Common myeloid progenitor, CD34-positive (primary cell): ENCODE results near the gene USP17L22. TPM values are rescaled to one million over a fixed set of nuclear protein-coding genes. Genes with fewer than 3 reads are reported as not detected.
"Not testable (repeated sequence)": the region's sequence is repeated elsewhere in the genome, so short reads cannot be mapped to it uniquely, and the experiment has no call there.

Source experiments
- CTCF ChIA-PET: fragments of 350-600 bp; sonication (Branson Sonifier 250); formaldehyde crosslinking; loops from one replicate; lab custom pipeline; 2021; ENCODE audit warnings: antibody characterized with exemption; lab: Charles Lee
- POLR2A ChIA-PET: fragments of 350-600 bp; sonication (Branson Sonifier 250); formaldehyde crosslinking; loops from one replicate; lab custom pipeline; 2021; ENCODE audit warnings: antibody characterized with exemption; lab: Charles Lee
- DNase-seq, 3 donors: peaks; one replicate each; pipeline versions ENCODE4 v3.0.0 to v3.0.0-alpha.2; 2013
- H3K27ac ChIP-seq, 2 experiments: 1 replicate in 1 of 2; 2 replicates in 1 of 2; pipeline ENCODE4 v1.7.0; 2013; ENCODE audit warnings: inconsistent platforms in 2 of 2, low read length in 2 of 2, mild to moderate bottlenecking in 2 of 2, low read depth in 1 of 2, moderate library complexity in 1 of 2; ENCODE audit not compliant: severe bottlenecking in 2 of 2, insufficient read depth in 1 of 2, poor library complexity in 1 of 2
- H3K27me3 ChIP-seq, 5 experiments: replicated peaks in 2 of 5; 1 replicate in 3 of 5; 2 replicates in 2 of 5; pipeline versions ENCODE4 v1.6.1 to v1.7.0; 2013; ENCODE audit warnings: low read length in 4 of 5, mild to moderate bottlenecking in 2 of 5, moderate library complexity in 2 of 5, inconsistent platforms in 1 of 5; ENCODE audit not compliant: insufficient read depth in 5 of 5, control insufficient read depth in 4 of 5
- H3K36me3 ChIP-seq, 4 experiments: 1 replicate in 2 of 4; 2 replicates in 2 of 4; pipeline versions ENCODE4 v1.6.1 to v1.7.0; 2013; ENCODE audit warnings: low read length in 3 of 4, control low read depth in 1 of 4, mild to moderate bottlenecking in 1 of 4; ENCODE audit not compliant: control insufficient read depth in 4 of 4, insufficient read depth in 4 of 4
- H3K4me1 ChIP-seq, 4 experiments: 1 replicate in 3 of 4; 2 replicates in 1 of 4; pipeline versions ENCODE4 v1.6.1 to v1.7.1; 2013; ENCODE audit warnings: low read length in 3 of 4, mild to moderate bottlenecking in 3 of 4, control low read depth in 1 of 4, inconsistent platforms in 1 of 4, moderate library complexity in 1 of 4; ENCODE audit not compliant: control insufficient read depth in 4 of 4, insufficient read depth in 4 of 4; ENCODE audit errors: control extremely low read depth in 1 of 4
- H3K4me3 ChIP-seq, 7 experiments: 1 replicate in 4 of 7; 2 replicates in 3 of 7; pipeline versions ENCODE4 v1.5.1 to v1.7.0; 2013; ENCODE audit warnings: mild to moderate bottlenecking in 7 of 7, low read length in 6 of 7, moderate library complexity in 6 of 7, inconsistent platforms in 2 of 7, low read depth in 2 of 7, control low read depth in 1 of 7; ENCODE audit not compliant: insufficient read depth in 4 of 7, control insufficient read depth in 1 of 7; ENCODE audit errors: extremely low read depth in 1 of 7
- H3K9me3 ChIP-seq, 5 experiments: 1 replicate in 4 of 5; 2 replicates in 1 of 5; pipeline versions ENCODE4 v1.6.1 to v1.7.1; 2013; ENCODE audit warnings: low read length in 4 of 5, mild to moderate bottlenecking in 2 of 5, inconsistent platforms in 1 of 5, low read depth in 1 of 5, moderate library complexity in 1 of 5; ENCODE audit not compliant: control insufficient read depth in 4 of 5, insufficient read depth in 2 of 5; ENCODE audit errors: control extremely low read depth in 1 of 5
- WGBS: methylation state at CpG from one replicate; pipeline ENCODE4 v1.1.5; 2013; ENCODE audit not compliant: insufficient coverage; 5-methylcytosine and 5-hydroxymethylcytosine counted together
- polyA plus RNA-seq: library from polyadenylated mRNA; unstranded; fragments of 120-200 nt; gene quantifications from one replicate; pipeline ENCODE4 v1.2.1, GENCODE V29; 2013

Gene USP17L22, protein sequence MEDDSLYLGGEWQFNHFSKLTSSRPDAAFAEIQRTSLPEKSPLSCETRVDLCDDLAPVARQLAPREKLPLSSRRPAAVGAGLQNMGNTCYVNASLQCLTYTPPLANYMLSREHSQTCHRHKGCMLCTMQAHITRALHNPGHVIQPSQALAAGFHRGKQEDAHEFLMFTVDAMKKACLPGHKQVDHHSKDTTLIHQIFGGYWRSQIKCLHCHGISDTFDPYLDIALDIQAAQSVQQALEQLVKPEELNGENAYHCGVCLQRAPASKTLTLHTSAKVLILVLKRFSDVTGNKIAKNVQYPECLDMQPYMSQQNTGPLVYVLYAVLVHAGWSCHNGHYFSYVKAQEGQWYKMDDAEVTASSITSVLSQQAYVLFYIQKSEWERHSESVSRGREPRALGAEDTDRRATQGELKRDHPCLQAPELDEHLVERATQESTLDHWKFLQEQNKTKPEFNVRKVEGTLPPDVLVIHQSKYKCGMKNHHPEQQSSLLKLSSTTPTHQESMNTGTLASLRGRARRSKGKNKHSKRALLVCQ
- not detected for polyA plus RNA-seq

GRCh38 chr4:9267319-9267718 lies at the start of gene USP17L22:
TSS of gene USP17L22 (plus strand) at chr4:9267619. CDS start at chr4:9267619, 0 bp downstream.
- CTCF ChIA-PET, H3K9me3 ChIP-seq, H3K27me3 ChIP-seq, POLR2A ChIA-PET, H3K36me3 ChIP-seq, DNase-seq, H3K4me1 ChIP-seq, H3K4me3 ChIP-seq, H3K27ac ChIP-seq: not testable (repeated sequence)
- no CpG with 5 or more reads among the region's 15 CpGs for WGBS

DNA sequence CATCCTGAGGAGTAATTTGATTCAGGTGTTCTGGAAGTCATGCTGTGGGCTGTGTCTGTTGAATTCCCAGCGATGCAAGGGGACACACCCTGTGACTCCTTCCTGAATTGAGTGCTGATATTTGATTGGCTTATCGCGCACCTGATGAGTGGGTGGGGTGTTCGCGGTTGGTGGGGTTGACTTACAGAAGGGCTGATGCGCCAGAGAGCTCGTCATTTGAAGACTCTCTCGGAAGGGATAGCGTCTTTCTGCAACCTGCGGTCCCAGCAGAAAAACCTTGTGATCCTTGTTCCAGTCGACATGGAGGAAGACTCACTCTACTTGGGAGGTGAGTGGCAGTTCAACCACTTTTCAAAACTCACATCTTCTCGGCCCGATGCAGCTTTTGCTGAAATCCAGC lies 47.6 kb upstream of the USP17L22 start, which contains the start of gene USP17L12:
TSS of gene USP17L12 (plus strand) at position 301 of the 400 bp plus-strand sequence. CDS start at position 301, 0 bp downstream.
- H3K4me1 ChIP-seq, CTCF ChIA-PET, H3K36me3 ChIP-seq, DNase-seq, H3K27me3 ChIP-seq, H3K9me3 ChIP-seq, H3K4me3 ChIP-seq, POLR2A ChIA-PET, H3K27ac ChIP-seq: not testable (repeated sequence)
- no CpG with 5 or more reads among the region's 13 CpGs for WGBS

GRCh38 chr4:9224596-9224995 lies 42.8 kb upstream of the USP17L22 start, which contains the start of gene USP17L13:
TSS of gene USP17L13 (plus strand) at chr4:9224896. CDS start at chr4:9224896, 0 bp downstream.
- H3K9me3 ChIP-seq, DNase-seq, CTCF ChIA-PET, POLR2A ChIA-PET, H3K4me1 ChIP-seq, H3K27me3 ChIP-seq, H3K27ac ChIP-seq, H3K4me3 ChIP-seq, H3K36me3 ChIP-seq: not testable (repeated sequence)
- no CpG with 5 or more reads among the region's 14 CpGs for WGBS

DNA sequence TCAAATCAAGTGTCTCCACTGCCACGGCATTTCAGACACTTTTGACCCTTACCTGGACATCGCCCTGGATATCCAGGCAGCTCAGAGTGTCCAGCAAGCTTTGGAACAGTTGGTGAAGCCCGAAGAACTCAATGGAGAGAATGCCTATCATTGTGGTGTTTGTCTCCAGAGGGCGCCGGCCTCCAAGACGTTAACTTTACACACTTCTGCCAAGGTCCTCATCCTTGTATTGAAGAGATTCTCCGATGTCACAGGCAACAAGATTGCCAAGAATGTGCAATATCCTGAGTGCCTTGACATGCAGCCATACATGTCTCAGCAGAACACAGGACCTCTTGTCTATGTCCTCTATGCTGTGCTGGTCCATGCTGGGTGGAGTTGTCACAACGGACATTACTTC lies 37.2 kb upstream of the USP17L22 start:
- POLR2A ChIA-PET, H3K4me1 ChIP-seq, H3K27ac ChIP-seq, H3K36me3 ChIP-seq, H3K27me3 ChIP-seq, H3K4me3 ChIP-seq, DNase-seq, CTCF ChIA-PET, H3K9me3 ChIP-seq: not testable (repeated sequence)
- WGBS: no CpG with 5 or more reads among the region's 8 CpGs

- POLR2A ChIA-PET, DNase-seq, CTCF ChIA-PET, H3K4me3 ChIP-seq, H3K27ac ChIP-seq, H3K4me1 ChIP-seq, H3K27me3 ChIP-seq, H3K36me3 ChIP-seq, H3K9me3 ChIP-seq: not testable (repeated sequence)
- no CpG with 5 or more reads among the region's 15 CpGs for WGBS
Measured at GRCh38 chr4:9234085-9234484, 33.3 kb upstream of the USP17L22 start, which contains the start of gene USP17L15. TSS of gene USP17L15 (plus strand) at chr4:9234385. CDS start at chr4:9234385, 0 bp downstream.

DNA sequence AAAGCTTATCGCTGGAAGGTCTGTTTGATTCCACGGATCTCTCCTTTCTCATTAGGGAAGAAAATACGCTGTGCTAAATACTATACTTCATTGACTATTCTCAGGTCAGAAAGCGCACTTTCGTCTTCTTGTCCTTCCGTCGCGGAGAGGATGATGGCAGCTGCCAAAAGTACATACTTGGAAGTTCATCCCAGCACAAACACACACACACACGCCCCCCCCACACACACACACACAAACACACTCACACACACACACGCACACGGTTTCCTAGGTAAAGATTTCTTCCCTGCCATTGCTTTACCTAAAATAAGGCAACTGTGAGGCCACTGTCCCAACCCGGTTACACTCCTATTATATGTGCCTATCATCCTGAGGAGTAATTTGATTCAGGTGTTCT lies 29.0 kb upstream of the USP17L22 start:
- H3K9me3 ChIP-seq, CTCF ChIA-PET, POLR2A ChIA-PET, H3K27me3 ChIP-seq, H3K4me3 ChIP-seq, H3K4me1 ChIP-seq, H3K36me3 ChIP-seq, H3K27ac ChIP-seq: not testable (repeated sequence)
- peak in 1 of 3 donors; percentile 0 for DNase-seq
- WGBS: no CpG with 5 or more reads among the region's 12 CpGs

DNA sequence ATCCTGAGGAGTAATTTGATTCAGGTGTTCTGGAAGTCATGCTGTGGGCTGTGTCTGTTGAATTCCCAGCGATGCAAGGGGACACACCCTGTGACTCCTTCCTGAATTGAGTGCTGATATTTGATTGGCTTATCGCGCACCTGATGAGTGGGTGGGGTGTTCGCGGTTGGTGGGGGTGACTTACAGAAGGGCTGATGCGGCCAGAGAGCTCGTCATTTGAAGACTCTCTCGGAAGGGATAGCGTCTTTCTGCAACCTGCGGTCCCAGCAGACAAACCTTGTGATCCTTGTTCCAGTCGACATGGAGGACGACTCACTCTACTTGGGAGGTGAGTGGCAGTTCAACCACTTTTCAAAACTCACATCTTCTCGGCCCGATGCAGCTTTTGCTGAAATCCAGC lies 23.8 kb upstream of the USP17L22 start, which contains the start of gene USP17L17:
TSS of gene USP17L17 (plus strand) at position 301 of the 400 bp plus-strand sequence. CDS start at position 301, 0 bp downstream.
- H3K9me3 ChIP-seq, H3K36me3 ChIP-seq, POLR2A ChIA-PET, H3K4me1 ChIP-seq, CTCF ChIA-PET, H3K27ac ChIP-seq, DNase-seq, H3K27me3 ChIP-seq, H3K4me3 ChIP-seq: not testable (repeated sequence)
- WGBS: no CpG with 5 or more reads among the region's 14 CpGs
